HG02623 (cell line): ENCODE measurements around the gene CNFN.

ENCODE experiments used
- ATAC-seq: cut with Tn5 transposase; IDR thresholded peaks from one replicate; pipeline ENCODE4 v1.9.1; 2021; ENCODE audit warnings: moderate library complexity; ENCODE audit not compliant: unreplicated experiment

Gene CNFN, protein sequence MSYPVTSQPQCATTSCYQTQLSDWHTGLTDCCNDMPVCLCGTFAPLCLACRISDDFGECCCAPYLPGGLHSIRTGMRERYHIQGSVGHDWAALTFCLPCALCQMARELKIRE

DNA sequence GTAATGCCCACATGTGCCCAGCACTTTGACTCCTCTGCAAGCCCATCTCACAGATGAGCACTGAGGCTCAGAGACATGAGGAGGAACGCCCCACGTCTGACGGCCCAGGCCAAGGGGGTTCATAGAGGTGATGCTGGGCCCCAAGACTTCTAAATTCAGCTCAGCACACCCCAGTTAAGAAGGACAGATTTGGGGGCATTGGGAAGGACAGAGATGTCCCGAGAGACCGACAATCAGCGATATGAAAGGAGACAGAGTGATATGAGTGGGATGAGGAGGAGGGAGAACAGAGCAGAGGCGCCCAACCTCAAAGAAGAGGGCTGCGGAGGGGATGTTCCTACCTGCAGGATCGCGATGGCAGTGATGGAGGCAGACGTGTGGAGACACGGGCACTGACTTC lies at the start of gene CNFN:
Gene CNFN, minus strand, starts transcription at position 399 of the 400 bp plus-strand sequence. CDS start 1,260 bp downstream, outside the sequence.
- no peak for ATAC-seq

DNA sequence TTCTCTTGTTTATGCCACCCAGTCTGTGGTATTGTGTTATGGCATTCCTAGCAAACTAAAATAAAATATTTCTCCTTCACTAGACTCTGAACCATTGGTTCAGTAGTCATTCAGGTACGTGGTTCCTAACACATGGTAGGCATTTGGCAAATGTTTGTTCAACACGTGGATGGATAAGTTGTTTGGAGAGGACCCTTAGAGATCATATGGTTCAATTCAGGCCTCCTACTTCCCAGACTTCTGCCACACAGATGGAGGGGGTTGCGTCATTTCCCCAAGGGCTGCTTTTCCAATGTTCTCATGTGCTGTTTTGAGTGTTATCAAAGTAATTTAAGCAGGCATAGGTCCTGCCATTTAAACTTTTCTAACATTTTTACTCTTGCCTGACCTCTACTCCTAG lies 45.9 kb upstream of the CNFN start:
- no peak for ATAC-seq

DNA sequence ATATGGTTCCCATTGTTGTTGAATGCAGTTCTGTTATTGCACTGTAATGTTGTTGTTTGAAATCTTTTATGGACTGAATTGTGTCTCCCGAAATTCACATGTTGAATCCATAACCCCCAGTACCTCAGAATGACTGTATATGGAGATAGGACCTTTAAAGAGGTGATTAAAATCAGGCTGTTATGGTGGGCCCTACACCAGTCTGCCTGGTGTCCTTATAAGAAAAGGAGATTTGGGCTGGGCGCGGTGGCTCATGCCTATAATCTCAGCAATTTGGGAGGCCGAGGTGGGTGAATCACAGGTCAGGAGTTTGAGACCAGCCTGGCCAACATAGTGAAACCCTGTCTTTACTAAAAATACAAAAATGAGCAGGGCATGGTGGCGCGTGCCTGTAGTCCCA lies 45.2 kb upstream of the CNFN start:
- no peak for ATAC-seq

DNA sequence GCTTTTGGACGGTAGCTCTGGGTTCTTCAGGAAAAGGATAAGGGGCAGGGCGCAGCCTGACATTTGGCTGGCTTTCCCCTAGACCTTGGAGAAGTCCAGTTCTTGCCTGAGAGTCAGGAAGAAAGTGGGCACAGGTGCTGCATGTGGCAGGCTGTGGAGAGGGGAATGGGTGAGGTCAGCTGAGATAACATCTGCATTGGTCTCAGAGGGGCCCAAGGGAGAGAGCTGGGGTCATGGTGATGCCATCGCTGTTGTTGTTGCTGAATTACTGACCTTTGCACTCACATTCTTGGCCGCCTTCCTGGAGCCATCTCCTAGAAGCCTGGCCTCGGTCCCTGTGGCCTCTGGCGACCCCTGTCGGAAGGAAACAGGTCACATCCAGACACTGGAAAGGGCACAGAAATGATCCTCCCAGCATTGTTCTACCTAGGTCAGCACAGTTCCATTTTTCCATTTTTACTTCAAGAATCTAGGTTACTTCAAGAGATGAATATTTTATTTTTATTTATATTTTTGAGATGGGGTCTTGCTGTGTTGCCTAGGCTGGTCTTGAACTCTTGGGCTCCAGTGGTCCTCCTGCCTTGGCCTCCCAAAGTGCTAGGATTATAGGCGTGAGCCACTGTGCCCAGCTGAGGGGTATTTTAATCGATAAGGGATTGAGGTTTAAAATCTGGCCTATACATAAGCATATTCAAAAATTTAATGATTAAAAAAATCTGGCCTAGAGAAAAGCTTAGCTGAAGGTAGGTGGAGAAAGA lies 43.6 kb upstream of the CNFN start:
- no peak for ATAC-seq

DNA sequence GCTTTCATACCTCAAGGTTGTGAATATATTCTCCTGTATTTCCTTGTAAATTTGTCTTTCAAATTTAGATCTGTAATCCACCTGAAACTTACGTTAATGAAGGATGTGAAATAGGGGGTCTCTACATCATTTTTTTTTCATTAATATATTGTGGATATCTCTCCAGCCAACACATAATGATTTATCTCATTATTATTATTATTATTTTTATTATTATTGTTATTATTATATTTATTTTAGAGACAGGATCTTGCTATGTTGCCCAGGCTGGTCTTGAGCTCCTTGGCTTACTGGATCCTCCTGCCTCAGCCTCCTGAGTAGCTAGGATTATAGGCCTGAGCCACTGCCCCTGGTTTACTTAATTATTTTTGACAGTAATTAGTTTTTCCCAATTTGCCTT lies 41.4 kb upstream of the CNFN start:
- no peak for ATAC-seq

DNA sequence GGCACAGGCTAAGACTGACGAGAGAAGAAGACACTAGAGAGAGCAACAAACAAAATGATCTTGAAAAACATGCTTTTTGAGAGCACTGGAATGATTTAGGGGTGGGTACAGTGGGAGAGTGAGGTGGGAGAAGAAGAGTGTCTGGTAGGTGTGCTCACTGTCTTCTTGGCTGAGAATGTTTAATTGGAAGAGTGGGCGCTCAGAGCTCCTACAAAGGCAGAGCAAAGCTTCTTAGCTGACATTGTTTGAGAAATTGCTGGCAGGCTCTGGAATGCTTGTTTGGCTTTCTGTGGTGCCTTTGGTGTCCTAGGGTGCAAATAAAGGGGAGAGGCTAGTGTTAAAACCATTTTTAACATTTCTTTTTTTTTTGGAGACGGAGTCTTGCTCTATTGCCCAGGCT lies 38.6 kb upstream of the CNFN start:
- ATAC-seq, result no peak

DNA sequence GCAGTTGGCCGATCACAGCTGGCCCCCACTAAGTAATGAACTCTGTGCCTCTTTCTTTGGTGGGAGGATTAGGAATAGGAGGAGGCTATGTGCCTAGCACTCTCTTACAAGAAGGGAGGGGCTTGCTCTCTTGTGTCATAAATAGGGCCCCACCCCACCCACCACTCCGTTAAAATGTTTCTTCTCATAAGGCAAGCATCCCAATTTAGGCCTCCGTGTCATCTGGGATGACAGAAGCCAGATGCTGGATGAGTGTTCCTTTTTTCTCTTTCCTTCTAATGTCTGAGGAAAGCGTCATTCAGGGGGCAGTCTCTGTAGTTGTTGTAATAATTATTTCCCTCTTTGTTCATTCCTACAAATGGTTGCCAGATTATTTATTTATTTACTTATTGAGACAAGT lies 37.2 kb upstream of the CNFN start, which contains the start of gene LIPE:
Gene LIPE, minus strand, starts transcription at position 76 of the 400 bp plus-strand sequence. CDS start 239 bp downstream, outside the sequence.
- no peak for ATAC-seq

DNA sequence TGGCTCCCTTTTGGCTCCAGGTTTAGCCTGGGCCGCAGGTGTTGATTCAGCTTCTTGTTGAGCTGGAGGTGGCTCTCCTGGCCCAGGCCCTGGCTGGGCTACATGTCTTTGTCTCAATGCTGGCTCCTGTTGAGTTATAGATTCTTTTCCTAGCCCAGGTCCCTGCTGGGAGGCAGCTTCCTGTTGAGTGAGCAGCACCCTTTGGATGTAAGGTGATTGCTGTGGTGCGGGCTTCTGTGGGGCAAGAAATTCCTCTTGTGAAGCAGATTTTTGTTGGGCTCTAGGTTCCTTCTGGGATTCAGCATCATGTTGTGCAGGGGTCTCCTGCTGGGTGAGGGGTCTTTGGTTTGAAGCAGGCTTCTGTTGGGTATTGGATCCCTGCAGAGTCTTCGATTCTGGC lies 36.5 kb upstream of the CNFN start:
- ATAC-seq, result no peak

DNA sequence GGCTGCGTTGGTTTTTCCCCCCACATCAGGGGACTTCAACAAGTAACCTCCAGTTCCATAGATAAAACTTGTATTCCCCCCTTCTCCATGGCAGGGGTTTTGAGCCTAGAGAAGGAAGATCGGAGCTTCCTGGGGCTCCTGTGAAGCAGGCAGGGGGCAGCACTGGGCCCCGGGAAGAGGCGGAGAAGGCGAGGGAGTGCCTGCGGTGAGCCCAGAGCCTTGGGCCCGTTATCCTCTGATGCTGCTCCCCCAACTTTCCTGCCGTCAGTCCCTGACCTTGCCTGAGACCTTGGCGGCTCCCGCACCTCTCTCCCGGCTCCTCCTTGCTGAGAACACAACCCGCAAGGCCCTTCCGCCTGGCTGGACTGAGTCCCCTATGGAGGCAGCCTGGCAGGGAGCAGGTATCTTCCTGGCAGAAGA lies 34.6 kb upstream of the CNFN start:
- ATAC-seq, result no peak

DNA sequence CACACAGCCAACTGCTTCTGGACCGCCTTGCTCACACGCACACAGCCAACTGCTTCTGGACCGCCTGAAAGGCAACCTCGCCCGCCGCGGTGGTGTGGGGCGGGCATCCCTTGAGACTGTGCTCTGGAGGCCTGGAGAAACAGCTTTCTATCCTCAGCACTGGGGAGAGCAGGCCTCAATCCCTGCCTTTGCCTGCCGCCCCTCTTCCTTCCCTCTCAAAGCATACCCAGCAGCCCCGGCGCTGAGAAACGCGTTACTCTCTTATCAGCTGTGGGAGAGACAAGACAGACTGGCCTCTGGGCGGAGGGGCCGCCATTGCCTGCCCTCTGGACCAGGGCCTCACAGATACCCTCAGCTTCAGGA lies 34.2 kb upstream of the CNFN start:
- ATAC-seq, result no peak

DNA sequence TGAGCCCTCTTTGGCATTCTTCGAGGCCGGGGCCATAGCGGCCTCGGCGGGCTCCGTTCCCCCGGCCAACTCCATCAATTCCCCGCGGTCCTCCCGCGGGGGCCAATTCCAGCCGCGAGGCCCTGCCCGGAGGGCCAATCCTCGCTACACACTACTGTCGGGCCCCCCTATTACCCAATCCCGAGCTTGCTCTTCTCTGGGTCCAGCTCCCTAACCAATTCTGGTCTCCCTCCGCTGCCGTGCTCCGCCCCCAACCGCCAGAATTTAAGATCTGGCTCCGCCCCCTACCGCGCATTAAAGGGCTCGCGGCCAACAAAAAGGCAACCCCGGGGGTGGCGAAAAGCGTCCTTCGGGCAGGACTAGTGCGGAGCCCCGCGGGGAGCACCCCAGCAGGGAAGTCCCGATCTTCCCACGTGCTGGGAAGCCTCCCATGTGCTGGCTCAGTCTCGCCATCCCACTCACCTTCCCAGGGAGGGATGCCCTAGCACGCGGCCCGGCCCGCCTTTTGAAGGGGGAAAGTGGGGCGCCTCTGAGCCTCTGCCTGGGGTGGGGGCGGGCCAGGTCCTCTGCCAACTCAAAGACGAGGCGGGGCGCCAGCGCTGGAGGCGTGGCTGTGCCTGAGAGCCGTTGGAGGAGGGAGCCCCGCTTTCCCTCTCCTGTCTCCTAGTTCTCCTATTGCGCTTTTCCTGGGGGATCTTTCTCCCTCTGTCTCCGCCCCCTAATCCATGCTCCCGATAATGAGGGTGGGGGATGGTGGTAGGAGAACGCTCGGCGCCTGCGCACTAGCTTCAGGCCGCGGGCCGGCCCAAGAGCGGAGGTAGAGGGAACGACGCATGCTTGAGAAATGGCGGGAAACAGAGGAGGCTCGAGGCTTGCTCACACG lies 33.6 kb upstream of the CNFN start:
- ATAC-seq, result peak; percentile 92

DNA sequence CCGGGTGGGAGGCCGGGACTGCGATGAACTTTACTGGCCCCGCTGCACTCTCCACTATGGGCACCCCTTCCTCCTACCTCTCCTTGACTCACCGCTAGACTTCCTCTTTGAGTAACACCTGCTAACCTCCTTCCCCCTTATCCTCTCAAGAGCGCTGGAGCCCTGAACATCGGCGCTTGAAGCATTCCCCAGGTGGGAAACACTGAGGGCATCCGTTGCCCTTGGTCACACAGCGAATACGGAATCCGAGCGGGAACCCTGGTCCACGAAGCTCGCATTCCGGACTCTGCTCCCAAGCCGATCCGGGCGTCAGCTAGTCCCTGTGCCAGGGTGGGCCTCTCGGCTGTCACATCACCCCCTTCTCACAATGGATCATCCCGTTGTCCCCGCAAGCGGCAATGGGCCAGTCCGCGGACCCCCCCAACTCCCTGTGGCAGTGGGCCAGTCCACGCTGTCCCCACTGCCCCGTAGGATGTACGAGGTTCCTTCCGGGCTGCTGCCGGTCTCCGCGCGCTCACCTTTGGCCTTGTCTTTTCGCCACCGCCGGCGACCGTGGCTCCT lies 32.9 kb upstream of the CNFN start:
- ATAC-seq, result peak; percentile 34

DNA sequence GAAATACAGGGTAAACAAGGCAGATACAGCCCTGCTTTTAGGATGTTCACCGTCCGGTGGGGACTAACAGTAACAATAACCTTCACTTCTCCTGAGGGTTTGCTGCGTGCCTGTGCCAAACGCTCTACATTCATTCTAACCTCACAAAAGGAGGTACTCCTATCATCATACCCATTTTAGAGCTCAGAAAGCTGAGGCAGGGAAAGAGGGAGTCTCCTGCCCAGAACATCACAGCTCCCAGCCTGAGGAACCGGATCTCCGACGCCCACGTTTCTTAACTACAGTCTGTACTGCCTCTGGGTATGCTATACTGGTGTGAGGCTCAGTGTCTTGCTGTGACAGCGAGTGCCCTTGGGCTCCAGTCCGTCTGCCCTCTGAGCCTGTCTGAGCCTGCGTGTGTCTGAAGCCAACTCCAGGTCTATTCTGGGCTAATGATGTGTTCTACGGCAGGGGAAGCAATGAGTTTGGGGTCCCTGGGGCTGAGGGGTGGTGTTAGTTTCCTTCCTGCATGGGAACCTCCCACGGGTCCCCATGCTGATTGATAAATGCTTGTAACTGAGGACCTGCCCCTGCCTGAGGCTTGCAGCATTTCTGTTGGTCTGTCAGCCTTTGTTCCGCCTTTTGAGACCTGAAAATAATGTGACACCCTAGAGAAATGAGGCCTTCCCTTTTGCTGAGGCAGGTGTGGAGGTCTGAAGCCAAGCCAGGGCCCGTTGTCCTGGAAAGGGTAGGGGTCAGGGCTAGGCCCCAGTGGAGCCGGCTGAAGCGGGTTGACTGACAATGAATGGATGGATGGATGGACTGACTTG lies 32.2 kb upstream of the CNFN start:
- no peak for ATAC-seq

DNA sequence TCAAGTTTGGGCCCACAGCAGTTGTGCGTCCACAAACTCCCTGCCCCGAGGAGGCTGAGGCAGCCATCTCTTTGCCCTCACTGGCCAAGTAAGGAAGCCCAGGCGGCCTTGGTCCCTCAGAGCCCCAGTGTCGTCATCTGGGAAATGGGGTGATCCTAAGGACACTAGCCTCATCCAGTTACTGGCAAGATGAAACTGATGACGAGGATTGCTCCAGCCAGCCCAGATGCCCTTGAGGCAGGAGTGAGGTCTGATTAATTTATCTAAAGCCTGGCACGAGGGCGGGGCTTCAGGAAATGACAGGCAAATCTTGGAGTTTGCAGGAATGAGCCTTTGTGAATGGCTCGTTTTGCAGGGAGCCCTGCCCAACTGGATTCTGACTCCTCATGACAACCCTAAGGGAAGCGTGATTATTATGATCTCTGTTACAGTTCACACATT lies 31.5 kb upstream of the CNFN start:
- ATAC-seq, result no peak

DNA sequence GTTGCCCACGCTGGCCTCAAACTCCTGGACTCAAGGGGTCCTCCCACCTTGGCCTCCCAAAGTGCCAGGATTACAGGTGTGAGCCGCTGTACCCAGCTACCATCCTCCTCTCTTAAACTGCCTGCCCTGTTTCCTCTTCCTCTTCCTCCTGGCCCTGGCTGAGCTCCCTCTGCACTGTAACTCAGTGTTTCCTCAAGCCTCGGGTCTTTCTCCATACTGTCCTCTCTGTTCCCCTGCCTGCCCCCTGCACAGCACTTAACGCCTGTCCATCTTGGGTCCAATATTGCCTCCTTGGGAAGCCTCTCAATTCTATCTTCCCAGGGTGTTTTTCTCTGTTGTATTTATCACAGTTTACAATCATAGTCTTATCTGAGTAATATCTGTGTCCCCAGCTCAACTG lies 31.0 kb upstream of the CNFN start:
- no peak for ATAC-seq

DNA sequence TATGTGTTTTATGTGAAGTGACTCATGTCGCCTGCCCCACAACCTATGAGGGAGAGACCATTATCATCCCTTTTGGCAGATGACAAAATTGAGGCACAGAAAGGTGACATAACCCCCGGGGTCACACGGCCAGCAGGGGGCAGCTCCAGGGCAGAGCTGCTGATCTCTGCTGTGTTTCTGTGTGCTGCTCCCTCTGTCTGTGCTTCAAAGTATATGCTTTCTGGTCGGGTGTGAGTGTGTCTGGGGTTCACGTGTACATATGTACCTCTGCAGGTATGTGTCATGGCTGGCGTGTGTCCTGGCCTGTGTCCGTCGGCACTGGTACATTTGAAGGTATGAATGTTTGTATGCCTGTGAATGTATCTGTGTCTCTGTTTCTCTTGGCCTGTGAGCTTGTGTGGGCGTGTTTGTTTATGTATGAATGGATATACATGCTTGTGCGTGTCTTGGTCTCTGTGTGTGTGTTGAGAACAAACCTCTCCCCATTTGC lies 30.0 kb upstream of the CNFN start:
- ATAC-seq, result no peak

DNA sequence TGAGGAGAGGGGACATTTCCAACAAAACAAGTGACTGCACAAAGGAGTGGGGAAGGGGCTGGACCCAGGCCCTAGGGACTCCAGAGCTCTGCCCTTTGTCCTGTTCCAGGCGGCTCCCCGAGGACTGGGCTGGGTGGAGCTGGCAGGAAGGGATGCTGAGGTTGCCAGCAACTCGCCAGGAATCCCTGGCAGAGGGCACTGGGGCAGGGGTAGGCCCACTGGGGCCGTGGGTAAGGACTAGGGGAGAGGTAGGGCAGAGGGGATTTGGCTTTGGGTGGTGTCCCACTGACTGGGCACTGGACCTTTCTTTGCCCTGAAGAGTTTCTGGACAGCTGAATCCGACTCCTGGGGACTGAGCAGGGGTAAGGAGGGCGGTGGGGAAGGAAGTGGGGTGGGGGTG lies 29.2 kb upstream of the CNFN start:
- ATAC-seq, result no peak

DNA sequence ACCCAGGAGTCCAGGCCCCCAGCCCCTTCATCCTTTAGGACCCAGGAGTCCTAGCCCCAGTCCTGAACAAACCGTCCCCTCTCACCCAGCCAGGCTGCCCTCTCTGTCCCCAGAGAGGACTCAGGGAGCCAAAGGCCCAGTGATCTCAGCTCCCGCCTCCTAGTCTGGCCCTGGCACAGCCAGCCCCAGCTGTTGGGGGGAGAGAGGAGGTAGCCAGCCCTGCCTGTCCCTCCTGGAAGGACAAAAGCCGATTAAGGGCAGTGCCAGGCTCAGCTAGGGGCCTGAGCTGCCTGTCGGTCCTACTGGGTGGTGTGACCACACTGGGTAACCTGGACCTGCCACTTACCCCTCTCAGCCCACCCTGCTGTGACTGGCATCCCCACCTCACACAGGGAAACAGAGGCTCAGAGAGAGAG lies 22.6 kb upstream of the CNFN start:
- no peak for ATAC-seq

DNA sequence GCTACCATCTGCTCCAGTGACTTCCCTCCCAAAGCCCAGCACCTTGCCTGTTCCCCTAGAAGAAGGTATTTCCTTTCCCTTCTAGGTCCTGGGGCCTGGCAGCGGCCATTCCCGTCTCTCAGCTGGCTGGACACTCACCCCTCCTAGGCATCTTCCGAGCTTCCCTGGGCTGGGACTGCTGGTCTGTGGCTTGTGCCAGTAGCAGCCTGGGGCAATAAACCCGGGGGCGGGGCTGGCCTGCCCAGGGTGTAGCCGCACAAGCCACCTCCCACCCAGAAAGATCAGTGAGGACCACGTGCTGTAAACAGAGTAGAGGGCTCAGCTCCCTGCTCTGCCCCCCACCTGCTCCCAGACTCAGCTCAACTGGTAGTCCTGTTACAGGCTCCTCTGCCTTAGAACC lies 22.1 kb upstream of the CNFN start:
- no peak for ATAC-seq

DNA sequence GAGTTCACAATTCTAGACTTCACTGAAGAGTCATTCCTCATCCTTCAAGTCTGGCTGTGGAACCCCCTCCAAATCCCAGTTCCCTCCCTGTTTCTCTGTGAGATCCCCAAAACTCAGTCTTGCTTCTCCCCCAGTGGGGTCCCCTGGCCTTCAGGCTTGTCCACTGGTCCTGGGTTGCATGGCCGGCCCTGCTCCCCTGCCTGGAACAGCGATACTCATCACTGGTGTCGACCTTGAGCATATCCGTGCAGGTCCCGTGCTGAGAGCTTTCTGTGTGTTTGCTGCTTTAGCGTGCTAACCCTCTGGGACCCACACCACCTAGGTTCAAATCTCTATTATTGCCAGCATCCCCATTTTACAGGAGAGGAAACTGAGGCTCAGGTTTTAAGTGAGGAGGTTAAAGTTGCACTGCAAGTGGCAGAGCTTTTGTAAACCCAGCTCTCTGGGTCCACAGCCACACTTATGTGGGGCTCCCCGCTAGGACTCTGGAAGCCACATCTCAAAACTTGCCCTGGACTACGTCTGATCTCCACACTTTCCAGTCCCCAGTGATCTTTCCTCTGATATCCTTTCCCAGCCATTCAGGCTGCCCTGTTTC lies 21.6 kb upstream of the CNFN start:
- no peak for ATAC-seq
